Gastroesophageal sphincter (tissue), 4 donors: Measurements from ENCODE around the gene IL34. TPM values are rescaled to one million over a fixed set of nuclear protein-coding genes. Genes with fewer than 3 reads are reported as not detected.

ENCODE experiments used
- ATAC-seq: fragments of 150-250 bp; one replicate; pipeline ENCODE4 v1.9.1; 2016; ENCODE audit warnings: mild to moderate bottlenecking, moderate library complexity
- H3K27ac ChIP-seq, 4 donors: fragments of 200-600 bp; sonication (generic) in 3 of 4; 1 replicate in 3 of 4; 2 replicates in 1 of 4; pipeline ENCODE4 v1.5.1; 2016 to 2019
- H3K27me3 ChIP-seq: fragments of 200-600 bp; sonication (generic); one replicate; pipeline ENCODE4 v1.5.1; 2019
- H3K36me3 ChIP-seq, 2 donors: fragments of 200-600 bp; sonication (generic); one replicate each; pipeline ENCODE4 v1.5.1; 2019; ENCODE audit warnings: control low read depth in 1 of 2
- H3K4me1 ChIP-seq, 3 donors: fragments of 200-600 bp; sonication (generic); 1 replicate in 2 of 3; 2 replicates in 1 of 3; pipeline ENCODE4 v1.5.1; 2016 to 2019; ENCODE audit warnings: control low read depth in 2 of 3
- H3K4me3 ChIP-seq, 2 donors: fragments of 200-600 bp; sonication (generic); one replicate each; pipeline ENCODE4 v1.5.1; 2019; ENCODE audit warnings: mild to moderate bottlenecking in 1 of 2, moderate library complexity in 1 of 2
- H3K9me3 ChIP-seq, 3 donors: fragments of 200-600 bp; sonication (generic); one replicate each; pipeline ENCODE4 v1.5.1; 2017 to 2019; ENCODE audit warnings: control low read depth in 2 of 3
- EP300 ChIP-seq: sonication (generic); formaldehyde crosslinking; IDR thresholded peaks from one replicate; pipeline ENCODE4 v1.6.1; 2017; ENCODE audit warnings: antibody characterized with exemption, mild to moderate bottlenecking
- POLR2A ChIP-seq, 2 donors: fragments of 450-650 bp; IDR thresholded peaks; one replicate each; pipeline ENCODE4 v1.6.1; 2017; ENCODE audit warnings: antibody characterized with exemption in 2 of 2, mild to moderate bottlenecking in 2 of 2, moderate library complexity in 1 of 2
- POLR2AphosphoS5 ChIP-seq: sonication (generic); formaldehyde crosslinking; IDR thresholded peaks from one replicate; pipeline ENCODE4 v1.6.1; 2017; ENCODE audit warnings: antibody characterized with exemption
- WGBS, 2 donors: methylation state at CpG; one replicate each; pipeline ENCODE4 v1.1.5; 2018; ENCODE audit warnings: low coverage in 1 of 2; 5-methylcytosine and 5-hydroxymethylcytosine counted together
- total RNA-seq, 4 donors: library from RNA; depleted of rRNA; stranded (reverse); fragments of >200 nt; gene quantifications; one replicate each; pipeline ENCODE4 v1.1.0, GENCODE V29; 2016
- TF ChIP-seq, protein P1 (sequence below), 4 experiments: fragments of 200-600 bp in 2 of 4; fragments of 450-650 bp in 2 of 4; sonication (generic) in 1 of 4; IDR thresholded peaks; one replicate each; pipeline ENCODE4 v1.5.1; 2017 to 2019; ENCODE audit warnings: antibody characterized with exemption in 4 of 4, mild to moderate bottlenecking in 2 of 4, moderate library complexity in 2 of 4

Gene IL34
- total RNA-seq, 4 donors from 2014 or later: 1.6 to 4.1 (median 2.8) TPM

DNA sequence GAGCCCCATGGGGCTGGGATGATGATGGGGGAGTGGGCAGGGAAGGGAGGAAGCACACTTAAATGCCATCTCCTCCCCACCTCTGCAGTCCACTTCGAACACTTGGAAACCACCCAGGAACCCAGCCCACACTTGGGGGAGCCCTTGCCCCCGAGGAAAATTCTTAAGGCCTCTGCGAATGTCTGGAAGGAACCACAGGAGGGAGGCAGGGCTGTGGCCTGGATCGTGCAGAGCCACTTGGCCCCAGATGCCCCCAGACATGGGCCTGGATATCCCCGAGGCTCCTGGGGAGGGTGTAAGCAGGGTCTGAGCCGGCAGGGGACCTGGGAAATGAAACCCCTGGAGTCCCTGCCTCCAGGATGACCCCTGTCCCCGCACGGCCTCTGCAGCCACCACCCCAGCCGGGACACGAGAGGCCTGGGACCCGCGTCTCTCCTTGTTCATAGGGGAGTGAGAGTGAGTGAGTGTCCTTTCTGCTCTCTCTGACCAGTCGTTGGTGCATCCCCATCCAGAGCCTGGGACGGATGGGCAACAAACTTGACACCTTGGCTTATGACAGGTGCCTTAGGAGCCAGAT lies 51.3 kb downstream of the IL34 start:
- Histone ChIP-seq H3K9me3 (no peaks in the 10 kb centered on the region), H3K4me3 (no peak overlapping the region), H3K27me3 (no peaks in the 10 kb centered on the region), H3K36me3 (peaks cover 0 to 9% of the 10 kb centered on the region in 2 donors), H3K4me1 (peaks cover 14 to 98% (median 73%) of the 10 kb centered on the region in 3 donors), H3K27ac (peak overlapping the region in 3 of 4 donors; percentile 97 to 98 (median 97))
- WGBS, 2 donors: 65% methylated on average over 4 of the region's 14 CpGs; no CpG with 5 or more reads in 1 of the 2 donors
- no peak for ATAC-seq
- TF ChIP-seq POLR2A (IDR thresholded peaks at IDR 0.05) (no peak), POLR2AphosphoS5 (peak; percentile 37)
- TF ChIP-seq, protein P1, sequence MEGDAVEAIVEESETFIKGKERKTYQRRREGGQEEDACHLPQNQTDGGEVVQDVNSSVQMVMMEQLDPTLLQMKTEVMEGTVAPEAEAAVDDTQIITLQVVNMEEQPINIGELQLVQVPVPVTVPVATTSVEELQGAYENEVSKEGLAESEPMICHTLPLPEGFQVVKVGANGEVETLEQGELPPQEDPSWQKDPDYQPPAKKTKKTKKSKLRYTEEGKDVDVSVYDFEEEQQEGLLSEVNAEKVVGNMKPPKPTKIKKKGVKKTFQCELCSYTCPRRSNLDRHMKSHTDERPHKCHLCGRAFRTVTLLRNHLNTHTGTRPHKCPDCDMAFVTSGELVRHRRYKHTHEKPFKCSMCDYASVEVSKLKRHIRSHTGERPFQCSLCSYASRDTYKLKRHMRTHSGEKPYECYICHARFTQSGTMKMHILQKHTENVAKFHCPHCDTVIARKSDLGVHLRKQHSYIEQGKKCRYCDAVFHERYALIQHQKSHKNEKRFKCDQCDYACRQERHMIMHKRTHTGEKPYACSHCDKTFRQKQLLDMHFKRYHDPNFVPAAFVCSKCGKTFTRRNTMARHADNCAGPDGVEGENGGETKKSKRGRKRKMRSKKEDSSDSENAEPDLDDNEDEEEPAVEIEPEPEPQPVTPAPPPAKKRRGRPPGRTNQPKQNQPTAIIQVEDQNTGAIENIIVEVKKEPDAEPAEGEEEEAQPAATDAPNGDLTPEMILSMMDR (IDR thresholded peaks at IDR 0.05): peak in 2 of 4 experiments; percentile 10 to 29

DNA sequence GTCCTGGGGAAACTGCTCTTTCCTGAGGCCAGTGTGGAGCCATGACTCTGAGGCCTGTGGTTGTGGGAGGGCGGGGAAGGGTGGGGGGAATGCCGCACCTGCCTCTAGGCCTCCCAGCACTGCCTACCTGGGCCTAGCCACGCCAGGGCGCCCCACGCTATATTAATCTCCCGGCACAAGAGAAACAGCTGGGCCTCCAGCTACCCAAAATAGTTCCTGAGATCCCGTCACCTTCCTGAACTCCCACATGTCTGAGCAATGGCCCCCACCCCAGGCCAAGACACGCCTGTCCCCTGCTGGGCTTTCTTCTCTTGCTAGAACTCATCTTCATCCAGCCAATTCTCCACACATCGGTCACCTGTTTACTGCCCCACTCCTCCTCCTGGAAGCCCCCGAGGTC lies 52.5 kb downstream of the IL34 start:
- ATAC-seq: no peak
- WGBS, 2 donors: 89 to 95% methylated on average over 3 to 7 of the region's 10 CpGs
- H3K4me3 ChIP-seq: no peak overlapping the region
- H3K27me3 ChIP-seq: no peaks in the 10 kb centered on the region
- H3K36me3 ChIP-seq: peaks cover 0 to 9% of the 10 kb centered on the region in 2 donors
- H3K27ac ChIP-seq: peak overlapping the region in 3 of 4 donors; percentile 97 to 98 (median 97)
- peaks cover 12 to 98% (median 67%) of the 10 kb centered on the region in 3 donors for H3K4me1 ChIP-seq
- TF ChIP-seq EP300 (no peak), POLR2A (IDR thresholded peaks at IDR 0.05) (no peak), POLR2AphosphoS5 (no peak)
- TF ChIP-seq, protein P1 (IDR thresholded peaks at IDR 0.05): no peak
- no peaks in the 10 kb centered on the region for H3K9me3 ChIP-seq

DNA sequence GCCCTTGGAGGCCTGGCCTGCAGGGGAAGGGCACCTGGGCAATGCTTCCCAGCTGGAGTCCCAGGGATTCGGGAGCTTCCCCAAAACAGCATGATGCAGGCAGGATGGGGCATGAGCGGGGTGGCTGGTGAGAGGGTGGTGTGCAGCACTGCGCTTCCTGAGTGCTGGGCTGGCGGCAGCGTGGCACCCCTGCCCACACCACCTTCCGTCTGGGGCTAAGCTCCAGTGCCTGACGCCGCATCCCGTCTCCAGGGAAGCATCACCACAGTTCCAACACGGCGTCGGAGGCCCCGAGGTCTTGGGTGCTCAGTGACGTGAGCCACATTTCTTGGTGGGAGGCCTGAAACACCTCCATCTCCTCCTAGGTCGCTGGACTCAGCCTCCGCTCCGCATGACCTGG lies 53.3 kb downstream of the IL34 start:
- no peaks in the 10 kb centered on the region for H3K9me3 ChIP-seq
- ATAC-seq: no peak
- H3K4me1 ChIP-seq: peaks cover 12 to 98% (median 66%) of the 10 kb centered on the region in 3 donors
- WGBS, 2 donors: no CpG with 5 or more reads among the region's 17 CpGs
- no peaks in the 10 kb centered on the region for H3K27me3 ChIP-seq
- peaks cover 0 to 9% of the 10 kb centered on the region in 2 donors for H3K36me3 ChIP-seq
- no peak for TF ChIP-seq POLR2A (IDR thresholded peaks at IDR 0.05)
- TF ChIP-seq EP300: no peak
- TF ChIP-seq, protein P1 (IDR thresholded peaks at IDR 0.05): no peak
- no peak for TF ChIP-seq POLR2AphosphoS5
- H3K4me3 ChIP-seq: no peak overlapping the region
- H3K27ac ChIP-seq: peak overlapping the region in 3 of 4 donors; percentile 95 to 98 (median 97)

DNA sequence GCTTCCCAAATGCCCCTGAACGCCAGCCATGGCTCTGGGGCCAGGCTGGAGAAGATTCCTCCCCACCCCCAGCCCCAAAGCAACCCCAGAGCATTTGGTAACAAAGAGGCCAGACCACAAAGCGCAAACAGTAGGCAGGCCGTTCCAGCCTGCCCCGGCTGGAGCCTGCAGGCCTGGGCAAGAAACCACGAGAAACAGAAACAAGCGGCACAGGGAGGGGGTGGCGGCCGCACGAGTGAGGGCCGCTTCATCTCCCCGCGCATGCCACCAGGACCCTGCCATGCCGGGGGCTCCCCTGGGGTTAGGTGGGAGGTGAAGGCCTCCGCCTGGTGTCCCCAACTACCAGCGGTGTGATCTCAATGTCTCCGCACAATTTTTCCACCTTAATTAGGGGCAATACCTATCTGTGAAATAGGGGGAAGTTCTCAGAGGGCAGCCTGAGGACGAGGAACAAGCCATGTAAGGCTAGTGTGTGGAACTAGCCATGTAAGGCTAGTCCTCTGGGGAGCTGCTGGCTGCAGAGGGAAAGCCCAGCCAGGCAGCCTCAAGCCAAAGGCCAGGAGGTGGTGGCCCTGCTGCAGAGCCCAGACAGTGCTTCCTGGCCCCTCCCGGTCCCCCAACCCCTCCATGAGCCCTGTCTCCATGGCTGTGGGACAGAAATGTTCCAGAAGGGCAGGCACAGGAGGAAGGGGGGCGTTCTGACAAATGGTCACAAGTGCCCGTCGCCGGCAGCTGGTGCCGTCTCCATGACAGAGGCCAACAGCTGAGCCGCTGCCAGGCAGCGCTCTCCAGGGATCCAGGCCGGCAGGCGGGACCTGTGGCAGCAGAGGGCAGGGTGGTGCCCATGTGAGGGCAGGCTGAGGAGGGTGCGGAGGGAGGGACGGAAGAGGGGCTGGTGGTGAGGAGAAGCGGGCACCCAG lies 54.0 kb downstream of the IL34 start:
- no peak for ATAC-seq
- no peaks in the 10 kb centered on the region for H3K27me3 ChIP-seq
- peak overlapping the region; percentile 69 to 98 (median 96) for H3K27ac ChIP-seq
- 56% methylated on average over 4 of the region's 30 CpGs; no CpG with 5 or more reads in 1 of the 2 donors for WGBS, 2 donors
- peaks cover 0 to 9% of the 10 kb centered on the region in 2 donors for H3K36me3 ChIP-seq
- no peaks in the 10 kb centered on the region for H3K9me3 ChIP-seq
- TF ChIP-seq POLR2AphosphoS5: peak; percentile 18
- no peak for TF ChIP-seq EP300
- TF ChIP-seq, protein P1 (IDR thresholded peaks at IDR 0.05): peak in 1 of 4 experiments; percentile 15
- no peak for TF ChIP-seq POLR2A (IDR thresholded peaks at IDR 0.05)
- H3K4me3 ChIP-seq: no peak overlapping the region
- peaks cover 12 to 98% (median 64%) of the 10 kb centered on the region in 3 donors for H3K4me1 ChIP-seq
